ENCODE data around the gene SLC25A23.

SLC25A23 gene

GRCh38 chr19:6453951-6454565, 5.5 kb downstream of the SLC25A23 start:
- Mint-ChIP-seq H3K36me3 (ENCODE audit: low read depth) (no peaks in the 10 kb centered on the region), H3K4me1 (ENCODE audit: low read depth) (peaks cover 17% of the 10 kb centered on the region), H3K4me3 (no peak overlapping the region), H3K27me3 (peaks cover 44% of the 10 kb centered on the region), H3K27ac (no peak overlapping the region), H3K9me3 (peaks cover 18% of the 10 kb centered on the region)
- intact Hi-C loops (cut with micrococcal nuclease) = no loop called here

- Mint-ChIP-seq H3K36me3 (ENCODE audit: low read depth) (no peaks in the 10 kb centered on the region), H3K27me3 (peaks cover 33% of the 10 kb centered on the region), H3K4me3 (no peak overlapping the region), H3K9me3 (peaks cover 18% of the 10 kb centered on the region), H3K4me1 (ENCODE audit: low read depth) (peaks cover 7% of the 10 kb centered on the region), H3K27ac (no peak overlapping the region)
- intact Hi-C loops (cut with micrococcal nuclease) = no loop called here
Observed at GRCh38 chr19:6452899-6453298, 6.7 kb downstream of the SLC25A23 start.

- peaks cover 18% of the 10 kb centered on the region for H3K9me3 Mint-ChIP-seq
- peaks cover 27% of the 10 kb centered on the region for H3K27me3 Mint-ChIP-seq
- intact Hi-C loops (cut with micrococcal nuclease) = no loop called here
- no peak overlapping the region for H3K27ac Mint-ChIP-seq
- H3K36me3 Mint-ChIP-seq (ENCODE audit: low read depth) = no peaks in the 10 kb centered on the region
- H3K4me1 Mint-ChIP-seq (ENCODE audit: low read depth) = peaks cover 7% of the 10 kb centered on the region
- H3K4me3 Mint-ChIP-seq = no peak overlapping the region
Observed at GRCh38 chr19:6452223-6452614, 7.4 kb downstream of the SLC25A23 start.

- H3K4me1 Mint-ChIP-seq (ENCODE audit: low read depth) = peaks cover 7% of the 10 kb centered on the region
- no peaks in the 10 kb centered on the region for H3K36me3 Mint-ChIP-seq (ENCODE audit: low read depth)
- H3K27ac Mint-ChIP-seq = no peak overlapping the region
- peaks cover 18% of the 10 kb centered on the region for H3K9me3 Mint-ChIP-seq
- no peak overlapping the region for H3K4me3 Mint-ChIP-seq
- intact Hi-C loops (cut with micrococcal nuclease) = no loop called here
- peaks cover 23% of the 10 kb centered on the region for H3K27me3 Mint-ChIP-seq
Observed at GRCh38 chr19:6451583-6452222, 7.9 kb downstream of the SLC25A23 start.

- Mint-ChIP-seq H3K9me3 (peaks cover 16% of the 10 kb centered on the region), H3K4me3 (no peak overlapping the region), H3K27me3 (peaks cover 11% of the 10 kb centered on the region), H3K36me3 (ENCODE audit: low read depth) (no peaks in the 10 kb centered on the region), H3K4me1 (ENCODE audit: low read depth) (no peaks in the 10 kb centered on the region), H3K27ac (no peak overlapping the region)
- intact Hi-C loops (cut with micrococcal nuclease) = no loop called here
Observed at GRCh38 chr19:6450166-6450565, 9.4 kb downstream of the SLC25A23 start.

GRCh38 chr19:6448045-6448444, 11.5 kb downstream of the SLC25A23 start:
- H3K27me3 Mint-ChIP-seq = peaks cover 7% of the 10 kb centered on the region
- H3K9me3 Mint-ChIP-seq = no peaks in the 10 kb centered on the region
- no peak overlapping the region for H3K4me3 Mint-ChIP-seq
- intact Hi-C loops (cut with micrococcal nuclease) = no loop called here
- H3K27ac Mint-ChIP-seq = no peak overlapping the region
- H3K36me3 Mint-ChIP-seq (ENCODE audit: low read depth) = no peaks in the 10 kb centered on the region
- H3K4me1 Mint-ChIP-seq (ENCODE audit: low read depth) = no peaks in the 10 kb centered on the region

- Mint-ChIP-seq H3K4me3 (no peak overlapping the region), H3K36me3 (ENCODE audit: low read depth) (no peaks in the 10 kb centered on the region), H3K27ac (no peak overlapping the region), H3K9me3 (no peaks in the 10 kb centered on the region), H3K27me3 (peaks cover 7% of the 10 kb centered on the region), H3K4me1 (ENCODE audit: low read depth) (no peaks in the 10 kb centered on the region)
- intact Hi-C loops (cut with micrococcal nuclease) = no loop called here
Observed at GRCh38 chr19:6446452-6446851, 13.1 kb downstream of the SLC25A23 start.

- Mint-ChIP-seq H3K36me3 (ENCODE audit: low read depth) (no peaks in the 10 kb centered on the region), H3K4me1 (ENCODE audit: low read depth) (no peaks in the 10 kb centered on the region), H3K27me3 (peaks cover 10% of the 10 kb centered on the region), H3K4me3 (no peak overlapping the region), H3K27ac (no peak overlapping the region), H3K9me3 (no peaks in the 10 kb centered on the region)
- intact Hi-C loops (cut with micrococcal nuclease) = no loop called here
Observed at GRCh38 chr19:6443986-6444385, 15.6 kb downstream of the SLC25A23 start.

GRCh38 chr19:6442087-6442688, 17.4 kb downstream of the SLC25A23 start:
- no peak overlapping the region for H3K27ac Mint-ChIP-seq
- no peaks in the 10 kb centered on the region for H3K36me3 Mint-ChIP-seq (ENCODE audit: low read depth)
- peaks cover 18% of the 10 kb centered on the region for H3K27me3 Mint-ChIP-seq
- no peaks in the 10 kb centered on the region for H3K9me3 Mint-ChIP-seq
- H3K4me3 Mint-ChIP-seq = no peak overlapping the region
- intact Hi-C loops (cut with micrococcal nuclease) = no loop called here
- no peaks in the 10 kb centered on the region for H3K4me1 Mint-ChIP-seq (ENCODE audit: low read depth)

- H3K27ac Mint-ChIP-seq = no peak overlapping the region
- H3K4me3 Mint-ChIP-seq = no peak overlapping the region
- intact Hi-C loops (cut with micrococcal nuclease) = no loop called here
- no peaks in the 10 kb centered on the region for H3K36me3 Mint-ChIP-seq (ENCODE audit: low read depth)
- peaks cover 21% of the 10 kb centered on the region for H3K27me3 Mint-ChIP-seq
- H3K4me1 Mint-ChIP-seq (ENCODE audit: low read depth) = no peaks in the 10 kb centered on the region
- H3K9me3 Mint-ChIP-seq = no peaks in the 10 kb centered on the region
Observed at GRCh38 chr19:6440905-6441304, 18.7 kb downstream of the SLC25A23 start.

GRCh38 chr19:6439743-6440142, 19.8 kb downstream of the SLC25A23 start:
- Mint-ChIP-seq H3K36me3 (ENCODE audit: low read depth) (no peaks in the 10 kb centered on the region), H3K27me3 (peaks cover 21% of the 10 kb centered on the region), H3K4me3 (no peak overlapping the region), H3K9me3 (no peaks in the 10 kb centered on the region), H3K27ac (no peak overlapping the region), H3K4me1 (ENCODE audit: low read depth) (no peaks in the 10 kb centered on the region)
- intact Hi-C loops (cut with micrococcal nuclease) = no loop called here

- H3K36me3 Mint-ChIP-seq (ENCODE audit: low read depth) = no peaks in the 10 kb centered on the region
- H3K4me1 Mint-ChIP-seq (ENCODE audit: low read depth) = peaks cover 5% of the 10 kb centered on the region
- H3K4me3 Mint-ChIP-seq = no peak within 1 kb of the TSS
- intact Hi-C loops (cut with micrococcal nuclease) = no loop called here
- no peak within 1 kb of the TSS for H3K27ac Mint-ChIP-seq
- no peaks in the 10 kb centered on the region for H3K9me3 Mint-ChIP-seq
- peaks cover 22% of the 10 kb centered on the region for H3K27me3 Mint-ChIP-seq
Observed at GRCh38 chr19:6433663-6434062, 25.9 kb downstream of the SLC25A23 start, which contains the start of gene SLC25A41. Gene SLC25A41 (minus strand): TSS chr19:6433763. CDS start chr19:6433693, 70 bp downstream.

GRCh38 chr19:6433165-6433564, 26.4 kb downstream of the SLC25A23 start:
- intact Hi-C loops (cut with micrococcal nuclease) = no loop called here
- H3K27me3 Mint-ChIP-seq = peaks cover 19% of the 10 kb centered on the region
- no peak overlapping the region for H3K4me3 Mint-ChIP-seq
- H3K27ac Mint-ChIP-seq = no peak overlapping the region
- peaks cover 5% of the 10 kb centered on the region for H3K4me1 Mint-ChIP-seq (ENCODE audit: low read depth)
- no peaks in the 10 kb centered on the region for H3K9me3 Mint-ChIP-seq
- no peaks in the 10 kb centered on the region for H3K36me3 Mint-ChIP-seq (ENCODE audit: low read depth)

- Mint-ChIP-seq H3K9me3 (no peaks in the 10 kb centered on the region), H3K4me1 (ENCODE audit: low read depth) (peaks cover 5% of the 10 kb centered on the region), H3K4me3 (no peak overlapping the region), H3K36me3 (ENCODE audit: low read depth) (no peaks in the 10 kb centered on the region), H3K27me3 (peaks cover 16% of the 10 kb centered on the region), H3K27ac (no peak overlapping the region)
- intact Hi-C loops (cut with micrococcal nuclease) = no loop called here
Observed at GRCh38 chr19:6431891-6432290, 27.7 kb downstream of the SLC25A23 start.

All from dendritic cell treated with granulocyte-macrophage colony-stimulating factor and Interleukin-4, amounts not matched to agents 40 ng/mL and 50 ng/mL, for 4 days (primary cell).